Calu3 (cell line): ENCODE results near the gene TICAM1. TPM values are rescaled to one million over a fixed set of nuclear protein-coding genes. Genes with fewer than 3 reads are reported as not detected.

Experiments used
- BruUV-seq: library from RNA; stranded (reverse); fragments of 400-500 nt; replicated peaks from 2 replicates; lab custom pipeline; 2021; lab: Mats Ljungman, UMichigan
- CTCF ChIA-PET: fragments of 300-600 bp; sonication (Branson Sonifier 250); formaldehyde crosslinking; loops from one replicate; lab custom pipeline; 2022; ENCODE audit warnings: antibody characterized with exemption; lab: Charles Lee
- DNase-seq: peaks from one replicate; pipeline ENCODE4 v3.0.0; 2022
- H3K27ac Mint-ChIP-seq: one replicate; pipeline ENCODE4 v1.8.0; 2022; ENCODE audit warnings: mixed read lengths; ENCODE audit not compliant: unreplicated experiment
- H3K27me3 Mint-ChIP-seq: one replicate; pipeline ENCODE4 v1.8.0; 2022; ENCODE audit warnings: mixed read lengths; ENCODE audit not compliant: unreplicated experiment
- H3K36me3 Mint-ChIP-seq: one replicate; pipeline ENCODE4 v1.8.0; 2022; ENCODE audit warnings: mild to moderate bottlenecking, moderate library complexity, mixed read lengths; ENCODE audit not compliant: insufficient read depth, unreplicated experiment
- H3K4me1 Mint-ChIP-seq: one replicate; pipeline ENCODE4 v1.8.0; 2022; ENCODE audit warnings: mild to moderate bottlenecking, low read depth, mixed read lengths; ENCODE audit not compliant: unreplicated experiment
- H3K4me3 Mint-ChIP-seq: one replicate; pipeline ENCODE4 v1.8.0; 2022; ENCODE audit warnings: mild to moderate bottlenecking, low read depth, moderate library complexity, mixed read lengths; ENCODE audit not compliant: unreplicated experiment
- H3K9me3 Mint-ChIP-seq: one replicate; pipeline ENCODE4 v1.8.0; 2022; ENCODE audit warnings: low read depth, mixed read lengths; ENCODE audit not compliant: unreplicated experiment
- CTCF ChIP-seq: fragments of 200-600 bp; IDR thresholded peaks from one replicate; pipeline ENCODE4 v1.8.0; 2022; ENCODE audit warnings: antibody characterized with exemption; ENCODE audit not compliant: unreplicated experiment
- intact Hi-C: fragments of 100-400 bp; cut with micrococcal nuclease; formaldehyde crosslinking; loops from one replicate; pipeline ENCODE4 v1.10.0; 2022; ENCODE audit not compliant: unreplicated experiment
- microRNA-seq: library from miRNA; unstranded; fragments of <30 nt; microRNA quantifications from one replicate; pipeline ENCODE4 v1.2.0, GENCODE V29; 2022
- total RNA-seq: library from RNA; stranded (reverse); gene quantifications from 2 replicates; pipeline ENCODE4 v1.2.3, GENCODE V29; 2022

The TICAM1 gene
- total RNA-seq, 1 experiment from 2014 or later, result 13.5 TPM

- CTCF ChIA-PET, result no interaction called here
- H3K36me3 Mint-ChIP-seq, result peaks cover 3% of the 10 kb centered on the region
- intact Hi-C loops, result no loop called here
Observed at GRCh38 chr19:4773047-4773640, 58.4 kb downstream of the TICAM1 start.

GRCh38 chr19:4772566-4772965 is 58.9 kb downstream of the TICAM1 start:
- Mint-ChIP-seq H3K4me1 (peaks cover 8% of the 10 kb centered on the region), H3K4me3 (no peak overlapping the region), H3K9me3 (no peaks in the 10 kb centered on the region), H3K36me3 (peaks cover 3% of the 10 kb centered on the region), H3K27ac (no peak overlapping the region), H3K27me3 (peaks cover 56% of the 10 kb centered on the region)
- no peak for DNase-seq
- BruUV-seq, result no TSS peak
- CTCF ChIA-PET, result no interaction called here
- intact Hi-C loops, result no loop called here
- no peak for TF ChIP-seq CTCF

More at GRCh38 chr19:4773047-4773640, 58.4 kb downstream of the TICAM1 start:
- Mint-ChIP-seq H3K9me3 (no peaks in the 10 kb centered on the region), H3K27ac (no peak overlapping the region), H3K4me1 (peaks cover 8% of the 10 kb centered on the region), H3K27me3 (peaks cover 56% of the 10 kb centered on the region), H3K4me3 (no peak overlapping the region)
- BruUV-seq, result no TSS peak
- TF ChIP-seq CTCF, result no peak
- DNase-seq, result peak; percentile 9

- H3K4me3 Mint-ChIP-seq, result no peak overlapping the region
- H3K27ac Mint-ChIP-seq, result no peak overlapping the region
Observed at GRCh38 chr19:4768934-4769777, 62.4 kb downstream of the TICAM1 start.

More at GRCh38 chr19:4768934-4769777, 62.4 kb downstream of the TICAM1 start:
- CTCF ChIA-PET, result interaction anchor here (0.5 kb wide), 1 partner anchor 137 kb away, joined by 3 read pairs; no protein-coding TSS in a partner anchor
- H3K9me3 Mint-ChIP-seq, result no peaks in the 10 kb centered on the region
- BruUV-seq, result no TSS peak
- no peak for TF ChIP-seq CTCF
- peaks cover 8% of the 10 kb centered on the region for H3K4me1 Mint-ChIP-seq
- peak; percentile 76 for DNase-seq
- intact Hi-C loops, result no loop called here
- H3K27me3 Mint-ChIP-seq, result peaks cover 48% of the 10 kb centered on the region
- peaks cover 3% of the 10 kb centered on the region for H3K36me3 Mint-ChIP-seq

Small RNA genes within 50 kb of the gene (microRNA-seq; reads per million reads assigned to microRNA genes)
- 1.8 reads per million for gene MIR7-3

Other genes with a start within 250 kb of the TICAM1 start
- 4.3 and 5.3 TPM in 2 replicates for gene TNFAIP8L1, start 192.2 kb downstream of the TICAM1 start, total RNA-seq
- 77.1 and 81.2 TPM in 2 replicates for gene MYDGF, start 161.4 kb downstream of the TICAM1 start, total RNA-seq
- gene DPP9, start 107.9 kb downstream of the TICAM1 start, total RNA-seq, result 52.2 and 59.2 TPM in 2 replicates
- gene FEM1A, start 40.0 kb downstream of the TICAM1 start, total RNA-seq, result 8.8 and 10.2 TPM in 2 replicates
- 38.6 and 43.7 TPM in 2 replicates for gene PLIN3, start 36.0 kb upstream of the TICAM1 start, total RNA-seq
- not detected in 2 replicates for gene ARRDC5, start 71.2 kb upstream of the TICAM1 start, total RNA-seq
- gene UHRF1, start 77.8 kb upstream of the TICAM1 start, total RNA-seq, result 41.0 and 45.2 TPM in 2 replicates
- gene KDM4B, start 137.4 kb upstream of the TICAM1 start, total RNA-seq, result 13.9 and 15.2 TPM in 2 replicates